ENCODE results near the gene RBM5. TPM values are rescaled to one million over a fixed set of nuclear protein-coding genes. Genes with fewer than 3 reads are reported as not detected.

The RBM5 gene
- 60.0 and 66.3 TPM in 2 replicates for total RNA-seq

GRCh38 chr3:50088725-50089608 is at the start of gene RBM5:
Gene RBM5 (plus strand): TSS chr3:50088919. CDS start chr3:50090435, 1,516 bp downstream.

GRCh38 chr3:50154840-50155490 is 66.2 kb downstream of the RBM5 start, which contains the start of gene SEMA3F:
Gene SEMA3F (plus strand): TSS chr3:50155324. CDS start chr3:50159623, 4,299 bp downstream.

Other genes with a start within 250 kb of the RBM5 start
- gene TRAIP, start 232.4 kb upstream of the RBM5 start, total RNA-seq = 1.1 and 7.3 TPM in 2 replicates
- not detected in 2 replicates for gene CAMKV, start 219.0 kb upstream of the RBM5 start, total RNA-seq
- gene MST1R, start 185.0 kb upstream of the RBM5 start, total RNA-seq = 0.34 TPM in 1 of 2 replicates, not detected in the other
- 8.3 and 11.9 TPM in 2 replicates for gene MON1A, start 159.1 kb upstream of the RBM5 start, total RNA-seq
- 23.6 and 23.7 TPM in 2 replicates for gene RBM6, start 148.8 kb upstream of the RBM5 start, total RNA-seq
- 9.0 and 10.4 TPM in 2 replicates for gene SEMA3F, start 66.4 kb downstream of the RBM5 start, total RNA-seq
- gene GNAT1, start 102.7 kb downstream of the RBM5 start, total RNA-seq = not detected in 2 replicates
- not detected in 2 replicates for gene SLC38A3, start 116.4 kb downstream of the RBM5 start, total RNA-seq
- gene GNAI2, start 147.3 kb downstream of the RBM5 start, total RNA-seq = 132 and 164 TPM in 2 replicates
- gene SEMA3B, start 180.2 kb downstream of the RBM5 start, total RNA-seq = 4.4 and 4.5 TPM in 2 replicates
- not detected in 2 replicates for gene LSMEM2, start 190.2 kb downstream of the RBM5 start, total RNA-seq
- gene IFRD2, start 203.5 kb downstream of the RBM5 start, total RNA-seq = 28.3 and 36.7 TPM in 2 replicates
- 7.2 and 17.3 TPM in 2 replicates for gene HYAL3, start 210.5 kb downstream of the RBM5 start, total RNA-seq
- 8.4 and 12.9 TPM in 2 replicates for gene NAA80, start 210.5 kb downstream of the RBM5 start, total RNA-seq
- 2.7 and 7.4 TPM in 2 replicates for gene HYAL1, start 214.7 kb downstream of the RBM5 start, total RNA-seq
- gene HYAL2, start 233.8 kb downstream of the RBM5 start, total RNA-seq = 51.3 and 65.4 TPM in 2 replicates
- gene TUSC2, start 239.3 kb downstream of the RBM5 start, total RNA-seq = 11.4 and 41.2 TPM in 2 replicates

Data from cardiac ventricle fibroblast (primary cell).